HEK293 (cell line): Measurements from ENCODE around the gene TLE5.

Source experiments
- KLF1 ChIP-seq: fragments of 450-650 bp; formaldehyde crosslinking; IDR thresholded peaks from 2 replicates; pipeline ENCODE4 v1.5.1; 2016; ENCODE audit warnings: missing biosample characterization, missing genetic modification characterization
- KLF9 ChIP-seq: fragments of 450-650 bp; formaldehyde crosslinking; IDR thresholded peaks from 2 replicates; pipeline ENCODE4 v1.5.1; 2016; ENCODE audit warnings: missing biosample characterization, missing genetic modification characterization, low read depth
- MEIS1 ChIP-seq: sonication (generic); formaldehyde crosslinking; IDR thresholded peaks from 2 replicates; pipeline ENCODE4 v1.8.1; 2022; ENCODE audit warnings: missing genetic modification reagents, mild to moderate bottlenecking, borderline replicate concordance
- SALL2 ChIP-seq: fragments of 450-650 bp; formaldehyde crosslinking; IDR thresholded peaks from 2 replicates; pipeline ENCODE4 v1.5.0; 2017; ENCODE audit warnings: missing biosample characterization, mild to moderate bottlenecking, missing genetic modification characterization, borderline replicate concordance
- ZNF121 ChIP-seq: fragments of 450-650 bp; formaldehyde crosslinking; IDR thresholded peaks from 2 replicates; pipeline ENCODE4 v1.5.1; 2016; ENCODE audit warnings: missing biosample characterization, missing genetic modification characterization
- ZNF274 ChIP-seq, 2 experiments: fragments of 200-500 bp in 1 of 2; fragments of 450-650 bp in 1 of 2; sonication (Bioruptor generic) in 1 of 2; formaldehyde crosslinking in 1 of 2; IDR thresholded peaks; 2 replicates each; pipeline versions ENCODE4 v1.5.1 to v1.6.1; 2014 to 2016; ENCODE audit warnings: borderline replicate concordance in 1 of 2, inconsistent platforms in 1 of 2, low read length in 1 of 2, missing biosample characterization in 1 of 2, missing genetic modification characterization in 1 of 2
- ZNF391 ChIP-seq: fragments of 450-650 bp; formaldehyde crosslinking; IDR thresholded peaks from 2 replicates; pipeline ENCODE4 v1.5.1; 2016; ENCODE audit warnings: low read depth, missing biosample characterization, missing genetic modification characterization, borderline replicate concordance
- ZNF423 ChIP-seq: fragments of 450-650 bp; formaldehyde crosslinking; IDR thresholded peaks from 2 replicates; pipeline ENCODE4 v1.5.1; 2016; ENCODE audit warnings: missing biosample characterization, missing genetic modification characterization
- TF ChIP-seq, protein P1 (sequence below): fragments of 450-650 bp; formaldehyde crosslinking; IDR thresholded peaks from 2 replicates; pipeline ENCODE4 v1.5.1; 2016; ENCODE audit warnings: missing biosample characterization, missing genetic modification characterization
- TF ChIP-seq, protein P2 (sequence below): fragments of 450-650 bp; IDR thresholded peaks from 2 replicates; pipeline ENCODE4 v1.5.1; 2018; ENCODE audit warnings: missing biosample characterization, missing genetic modification characterization

DNA sequence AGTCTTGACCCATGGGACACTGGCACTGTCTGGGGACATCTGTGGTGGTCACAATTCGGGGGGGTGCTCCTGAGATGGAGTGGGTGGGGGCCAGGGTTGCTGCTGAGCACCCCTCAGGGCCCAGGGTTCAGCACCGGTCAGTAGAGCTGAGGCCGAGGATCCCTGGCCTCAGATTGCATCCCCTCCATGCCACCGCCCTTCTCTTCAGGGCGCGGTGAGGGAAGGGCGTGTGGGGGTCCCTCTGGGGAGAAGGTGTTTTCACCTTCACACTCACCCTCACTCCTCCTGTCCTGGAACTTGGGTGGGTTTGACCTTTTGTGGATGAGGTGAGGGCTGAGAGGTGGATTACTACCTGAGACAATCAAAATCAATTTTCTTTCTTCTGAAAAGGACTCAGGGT lies 45.4 kb upstream of the TLE5 start:
- TF ChIP-seq KLF1 (tag by site-specific recombination) (no peak), SALL2 (tag by site-specific recombination) (no peak), ZNF423 (tag by site-specific recombination) (no peak), KLF9 (no peak), ZNF121 (tag by site-specific recombination) (no peak), ZNF391 (no peak), MEIS1 (CRISPR knock-in tag) (no peak), ZNF274 (IDR thresholded peaks at IDR 0.05; ENCODE audit: low read length) (no peak), ZNF274 (tag by site-specific recombination; IDR thresholded peaks at IDR 0.05; ENCODE audit: borderline replicate concordance) (no peak)
- TF ChIP-seq, protein P1, sequence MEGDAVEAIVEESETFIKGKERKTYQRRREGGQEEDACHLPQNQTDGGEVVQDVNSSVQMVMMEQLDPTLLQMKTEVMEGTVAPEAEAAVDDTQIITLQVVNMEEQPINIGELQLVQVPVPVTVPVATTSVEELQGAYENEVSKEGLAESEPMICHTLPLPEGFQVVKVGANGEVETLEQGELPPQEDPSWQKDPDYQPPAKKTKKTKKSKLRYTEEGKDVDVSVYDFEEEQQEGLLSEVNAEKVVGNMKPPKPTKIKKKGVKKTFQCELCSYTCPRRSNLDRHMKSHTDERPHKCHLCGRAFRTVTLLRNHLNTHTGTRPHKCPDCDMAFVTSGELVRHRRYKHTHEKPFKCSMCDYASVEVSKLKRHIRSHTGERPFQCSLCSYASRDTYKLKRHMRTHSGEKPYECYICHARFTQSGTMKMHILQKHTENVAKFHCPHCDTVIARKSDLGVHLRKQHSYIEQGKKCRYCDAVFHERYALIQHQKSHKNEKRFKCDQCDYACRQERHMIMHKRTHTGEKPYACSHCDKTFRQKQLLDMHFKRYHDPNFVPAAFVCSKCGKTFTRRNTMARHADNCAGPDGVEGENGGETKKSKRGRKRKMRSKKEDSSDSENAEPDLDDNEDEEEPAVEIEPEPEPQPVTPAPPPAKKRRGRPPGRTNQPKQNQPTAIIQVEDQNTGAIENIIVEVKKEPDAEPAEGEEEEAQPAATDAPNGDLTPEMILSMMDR (tag by site-specific recombination): no peak
- TF ChIP-seq, protein P2, sequence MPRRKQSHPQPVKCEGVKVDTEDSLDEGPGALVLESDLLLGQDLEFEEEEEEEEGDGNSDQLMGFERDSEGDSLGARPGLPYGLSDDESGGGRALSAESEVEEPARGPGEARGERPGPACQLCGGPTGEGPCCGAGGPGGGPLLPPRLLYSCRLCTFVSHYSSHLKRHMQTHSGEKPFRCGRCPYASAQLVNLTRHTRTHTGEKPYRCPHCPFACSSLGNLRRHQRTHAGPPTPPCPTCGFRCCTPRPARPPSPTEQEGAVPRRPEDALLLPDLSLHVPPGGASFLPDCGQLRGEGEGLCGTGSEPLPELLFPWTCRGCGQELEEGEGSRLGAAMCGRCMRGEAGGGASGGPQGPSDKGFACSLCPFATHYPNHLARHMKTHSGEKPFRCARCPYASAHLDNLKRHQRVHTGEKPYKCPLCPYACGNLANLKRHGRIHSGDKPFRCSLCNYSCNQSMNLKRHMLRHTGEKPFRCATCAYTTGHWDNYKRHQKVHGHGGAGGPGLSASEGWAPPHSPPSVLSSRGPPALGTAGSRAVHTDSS (tag by site-specific recombination): no peak
